ENCODE data around the gene OXSR1.
"Not testable (repeated sequence)": the region's sequence is repeated elsewhere in the genome, so short reads cannot be mapped to it uniquely, and the experiment has no call there.

The OXSR1 gene

GRCh38 chr3:38268087-38268486 lies 102.8 kb downstream of the OXSR1 start:
- DNase-seq (ENCODE audit: low read depth in 2 of 2): no peak

- DNase-seq (ENCODE audit: low read depth in 2 of 2): no peak
Measured at GRCh38 chr3:38268522-38268921, 103.2 kb downstream of the OXSR1 start.

GRCh38 chr3:38270606-38271005 lies 105.3 kb downstream of the OXSR1 start:
- DNase-seq (ENCODE audit: low read depth in 2 of 2): no peak

- DNase-seq (ENCODE audit: low read depth in 2 of 2): no peak
Measured at GRCh38 chr3:38271553-38271952, 106.2 kb downstream of the OXSR1 start.

GRCh38 chr3:38274864-38275649 lies 109.7 kb downstream of the OXSR1 start:
- no peak for DNase-seq (ENCODE audit: low read depth in 2 of 2)

GRCh38 chr3:38275658-38276057 lies 110.3 kb downstream of the OXSR1 start:
- no peak for DNase-seq (ENCODE audit: low read depth in 2 of 2)

- no peak for DNase-seq (ENCODE audit: low read depth in 2 of 2)
Measured at GRCh38 chr3:38276081-38276916, 111.0 kb downstream of the OXSR1 start.

GRCh38 chr3:38276917-38277630 lies 111.7 kb downstream of the OXSR1 start:
- no peak for DNase-seq (ENCODE audit: low read depth in 2 of 2)

GRCh38 chr3:38278841-38279240 lies 113.5 kb downstream of the OXSR1 start:
- DNase-seq (ENCODE audit: low read depth in 2 of 2): no peak

- no peak for DNase-seq (ENCODE audit: low read depth in 2 of 2)
Measured at GRCh38 chr3:38281895-38282686, 116.8 kb downstream of the OXSR1 start, which contains the start of gene SLC22A14. SLC22A14 (plus strand) TSS chr3:38282294; CDS start chr3:38306027, 23,733 bp downstream.

GRCh38 chr3:38283810-38284755 lies 118.7 kb downstream of the OXSR1 start:
- DNase-seq (ENCODE audit: low read depth in 2 of 2): no peak

GRCh38 chr3:38284756-38285150 lies 119.4 kb downstream of the OXSR1 start:
- no peak for DNase-seq (ENCODE audit: low read depth in 2 of 2)

GRCh38 chr3:38289286-38290217 lies 124.2 kb downstream of the OXSR1 start:
- DNase-seq (ENCODE audit: low read depth in 2 of 2): not testable (repeated sequence)

GRCh38 chr3:38297053-38297452 lies 131.7 kb downstream of the OXSR1 start:
- not testable (repeated sequence) for DNase-seq (ENCODE audit: low read depth in 2 of 2)

GRCh38 chr3:38297537-38297936 lies 132.2 kb downstream of the OXSR1 start:
- no peak for DNase-seq (ENCODE audit: low read depth in 2 of 2)

- no peak for DNase-seq (ENCODE audit: low read depth in 2 of 2)
Measured at GRCh38 chr3:38297947-38298711, 132.8 kb downstream of the OXSR1 start.
